DND-41 (cell line): Measurements from ENCODE around the gene SCAPER.

Experiments
- CTCF ChIP-seq: IDR thresholded peaks from 2 replicates; pipeline ENCODE4 v1.5.1; 2012; ENCODE audit warnings: borderline replicate concordance, low read length, moderate library complexity, mild to moderate bottlenecking; ENCODE audit not compliant: poor library complexity, severe bottlenecking; ENCODE audit errors: extremely low read depth
- EZH2 ChIP-seq: IDR thresholded peaks from 3 replicates; pipeline ENCODE4 v1.6.1; 2012; ENCODE audit warnings: borderline replicate concordance, low read depth, mild to moderate bottlenecking, moderate library complexity, low read length, inconsistent platforms; ENCODE audit not compliant: severe bottlenecking

DNA sequence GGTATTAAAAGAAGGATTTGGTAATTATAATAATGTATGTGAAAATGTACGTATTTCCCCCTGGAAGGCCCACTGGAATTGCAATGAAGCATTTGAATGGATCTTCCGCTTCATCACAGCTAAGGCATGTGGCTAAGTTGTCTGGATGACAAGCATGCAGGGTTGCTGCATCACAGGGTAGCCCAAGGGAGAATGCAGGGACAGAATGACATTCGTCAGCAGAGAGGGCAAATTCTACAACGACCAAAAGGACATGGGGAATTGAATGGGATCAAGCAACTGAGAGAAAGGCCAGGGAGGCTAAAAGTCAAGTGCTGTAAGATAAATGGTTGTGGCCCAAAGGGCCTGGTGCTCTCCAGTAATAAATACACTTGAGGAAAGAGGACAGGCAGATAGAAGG is 473.2 kb downstream of the SCAPER start:
- TF ChIP-seq EZH2: no peak
- TF ChIP-seq CTCF: no peak
